Endometrial microvascular endothelial cells (primary cell): ENCODE data around the gene KCNA5. TPM values are rescaled to one million over a fixed set of nuclear protein-coding genes. Genes with fewer than 3 reads are reported as not detected.

Source experiments
- in situ Hi-C: cut with HindIII; loops from 2 replicates; pipeline ENCODE4 v1.10.0; 2017; ENCODE audit warnings: low sequenced_read_pairs, low pct_unique_long_range_greater_than_20kb; ENCODE audit errors: inconsistent ontology term
- total RNA-seq: library from RNA; depleted of rRNA; stranded (reverse); fragments of >200 nt; gene quantifications from one replicate; pipeline ENCODE4 v1.2.3, GENCODE V29; 2015; ENCODE audit errors: inconsistent ontology term

KCNA5 gene
- not detected for total RNA-seq

- in situ Hi-C loops = no loop called here
These were observed at the start of gene KCNA5 for GRCh38 chr12:5043589-5044419. Gene KCNA5 (plus strand): TSS chr12:5043879. CDS start chr12:5044148, 269 bp downstream.

GRCh38 chr12:4994622-4995021, 49.1 kb upstream of the KCNA5 start:
- in situ Hi-C loops = no loop called here

GRCh38 chr12:4996714-4997113, 47.0 kb upstream of the KCNA5 start:
- in situ Hi-C loops = no loop called here

- in situ Hi-C loops = no loop called here
These were observed 45.7 kb upstream of the KCNA5 start for GRCh38 chr12:4997939-4998338.

DNA sequence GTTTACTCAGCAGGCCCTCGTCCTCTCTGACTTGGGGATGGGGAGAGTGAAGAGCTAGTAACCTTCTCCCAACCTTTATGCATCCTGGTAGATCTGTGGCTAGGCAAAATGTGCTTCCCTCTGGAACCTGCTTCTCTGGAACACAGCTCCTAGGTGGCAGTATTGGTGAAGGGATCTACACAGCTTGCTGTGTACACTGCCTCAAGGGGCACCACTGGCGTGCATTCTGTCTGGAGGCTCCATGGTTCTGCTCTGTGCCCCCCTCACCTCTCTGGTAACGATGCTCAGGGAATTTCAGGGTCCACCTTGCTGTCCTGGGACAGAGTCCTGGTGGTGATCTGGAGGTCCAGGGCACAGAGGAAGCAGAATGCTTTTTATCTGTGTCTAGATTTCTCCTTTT, 43.5 kb upstream of the KCNA5 start:
- in situ Hi-C loops = no loop called here

- in situ Hi-C loops = no loop called here
These were observed 42.9 kb upstream of the KCNA5 start for GRCh38 chr12:5000658-5001385.

- in situ Hi-C loops = no loop called here
These were observed 40.5 kb upstream of the KCNA5 start for GRCh38 chr12:5003025-5003666.

- in situ Hi-C loops = no loop called here
These were observed 35.0 kb upstream of the KCNA5 start for GRCh38 chr12:5008661-5009060.

- in situ Hi-C loops = no loop called here
These were observed 33.5 kb upstream of the KCNA5 start for GRCh38 chr12:5010151-5010550.

- in situ Hi-C loops = no loop called here
These were observed 31.3 kb upstream of the KCNA5 start for GRCh38 chr12:5012337-5012736.

DNA sequence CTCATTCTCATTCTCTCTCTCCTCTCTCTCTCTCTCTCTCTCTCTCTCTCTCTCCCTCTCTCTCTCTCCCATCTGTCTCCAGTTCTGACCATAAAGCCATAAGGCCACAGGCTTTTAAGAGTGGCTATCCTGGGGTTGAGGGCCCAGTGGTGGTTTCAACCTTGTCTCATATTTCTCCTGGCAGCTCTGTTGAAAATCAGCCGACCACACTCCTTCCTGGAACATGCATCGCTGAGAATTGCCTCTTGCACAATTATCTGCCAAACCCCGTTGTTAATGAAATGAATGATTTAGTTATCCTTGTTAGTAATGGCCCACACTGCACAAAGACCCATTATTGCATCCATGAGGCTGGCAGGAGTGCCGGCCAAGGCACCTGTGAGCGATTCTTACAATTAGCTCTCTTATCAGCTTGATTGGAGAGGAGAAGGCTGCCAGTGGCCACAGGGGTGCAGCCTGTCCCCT, 30.4 kb upstream of the KCNA5 start:
- in situ Hi-C loops = no loop called here

- in situ Hi-C loops = no loop called here
These were observed 29.4 kb upstream of the KCNA5 start for GRCh38 chr12:5014269-5014668.

- in situ Hi-C loops = no loop called here
These were observed 27.8 kb upstream of the KCNA5 start for GRCh38 chr12:5015711-5016492.

- in situ Hi-C loops = no loop called here
These were observed 27.2 kb upstream of the KCNA5 start for GRCh38 chr12:5016526-5016925.

- in situ Hi-C loops = no loop called here
These were observed 25.9 kb upstream of the KCNA5 start for GRCh38 chr12:5017638-5018348.

GRCh38 chr12:5018677-5019076, 25.0 kb upstream of the KCNA5 start:
- in situ Hi-C loops = no loop called here

- in situ Hi-C loops = no loop called here
These were observed 21.7 kb upstream of the KCNA5 start for GRCh38 chr12:5022025-5022424.

GRCh38 chr12:5022465-5023061, 21.1 kb upstream of the KCNA5 start:
- in situ Hi-C loops = no loop called here
